ENCODE data around the gene ABCE1.

ABCE1 gene

DNA sequence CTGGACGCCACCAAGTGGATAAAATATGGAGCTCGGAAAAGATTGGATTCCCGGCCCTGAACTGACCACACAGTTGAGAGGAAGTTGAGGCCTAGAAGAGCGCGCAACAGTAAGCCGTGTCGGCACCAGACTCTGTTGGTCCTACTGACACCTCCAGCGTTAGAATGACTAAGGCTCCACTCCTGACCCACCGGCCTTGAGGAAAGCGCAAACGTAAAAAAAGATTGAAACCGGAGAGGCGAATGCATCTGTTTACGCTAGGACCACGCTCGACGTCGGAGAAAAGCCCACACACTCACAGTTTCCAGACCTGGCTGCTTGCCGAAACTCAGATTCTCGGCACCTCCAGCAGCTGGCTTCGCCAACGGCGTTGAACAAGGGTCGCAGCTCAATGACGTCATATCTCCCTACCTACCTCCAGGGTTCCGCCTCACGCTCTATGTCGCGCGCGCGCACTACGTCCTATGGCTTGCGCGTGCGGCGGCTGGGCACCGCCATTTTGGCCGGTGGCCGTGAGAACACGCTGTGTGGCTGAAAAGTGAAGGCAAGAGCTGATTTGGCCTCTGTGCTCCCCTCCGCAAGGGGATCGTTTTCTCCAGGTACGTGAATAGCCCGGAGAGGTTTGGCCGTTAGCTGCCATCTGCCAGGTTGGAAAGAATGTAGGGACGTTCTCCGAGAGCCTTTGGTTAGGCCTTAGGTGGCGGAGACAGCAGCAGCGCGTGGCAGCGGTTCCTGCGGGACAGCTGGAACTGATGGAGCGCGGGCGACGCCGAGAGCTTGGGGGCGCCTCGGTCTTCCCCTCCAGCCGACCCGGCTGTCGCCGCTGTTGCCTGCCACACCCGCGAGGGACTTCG lies at the start of gene ABCE1, which contains the start of gene ANAPC10:
ABCE1 (plus strand) TSS at position 491 of the 854 bp plus-strand sequence. CDS start 6,102 bp downstream, outside the sequence.
ANAPC10 (minus strand) TSS at position 376 of the 854 bp plus-strand sequence. CDS start 2,097 bp downstream, outside the sequence.
- peak; percentile 84 to 98 (median 90) for DNase-seq

GRCh38 chr4:145048817-145049216 lies 49.3 kb upstream of the ABCE1 start:
- intact Hi-C loops (cut with DNase I): no loop called here
- no peak for DNase-seq

More for the DNA sequence above, at the start of gene ABCE1, which contains the start of gene ANAPC10:
- intact Hi-C loops (cut with DNase I): loop anchor here (2.0 kb wide), 1 partner anchor 81 kb away; no protein-coding TSS in a partner anchor

DNA sequence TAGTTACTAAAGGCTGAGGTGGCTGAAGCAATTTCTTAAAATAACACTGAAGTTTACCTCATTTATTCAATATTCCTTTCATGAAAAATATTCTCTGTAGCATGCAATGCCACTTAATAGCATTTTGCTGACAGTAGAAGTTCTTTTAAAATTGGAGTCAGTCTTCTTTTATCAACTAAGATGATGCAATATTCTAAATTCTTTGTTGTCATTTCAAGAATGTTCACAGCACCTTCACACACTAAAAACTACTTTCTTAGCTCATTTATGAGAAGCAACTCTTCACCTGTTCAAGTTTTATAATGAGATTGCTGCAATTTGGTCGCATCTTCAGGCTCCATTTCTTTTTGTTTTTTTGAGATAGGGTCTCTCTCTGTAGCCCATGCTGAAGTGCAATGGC lies 48.9 kb upstream of the ABCE1 start:
- DNase-seq: no peak
- intact Hi-C loops (cut with DNase I): no loop called here

- intact Hi-C loops (cut with DNase I): no loop called here
- no peak for DNase-seq
Measured at GRCh38 chr4:145055533-145056257, 42.4 kb upstream of the ABCE1 start.

- DNase-seq: no peak
- intact Hi-C loops (cut with DNase I): no loop called here
Measured at GRCh38 chr4:145056325-145057130, 41.6 kb upstream of the ABCE1 start.

GRCh38 chr4:145058256-145058655 lies 39.9 kb upstream of the ABCE1 start:
- intact Hi-C loops (cut with DNase I): no loop called here
- DNase-seq: no peak

GRCh38 chr4:145061318-145061920 lies 36.7 kb upstream of the ABCE1 start:
- intact Hi-C loops (cut with DNase I): loop anchor here (5.0 kb wide), 1 partner anchor 889 kb away; no protein-coding TSS in a partner anchor
- no peak for DNase-seq

DNA sequence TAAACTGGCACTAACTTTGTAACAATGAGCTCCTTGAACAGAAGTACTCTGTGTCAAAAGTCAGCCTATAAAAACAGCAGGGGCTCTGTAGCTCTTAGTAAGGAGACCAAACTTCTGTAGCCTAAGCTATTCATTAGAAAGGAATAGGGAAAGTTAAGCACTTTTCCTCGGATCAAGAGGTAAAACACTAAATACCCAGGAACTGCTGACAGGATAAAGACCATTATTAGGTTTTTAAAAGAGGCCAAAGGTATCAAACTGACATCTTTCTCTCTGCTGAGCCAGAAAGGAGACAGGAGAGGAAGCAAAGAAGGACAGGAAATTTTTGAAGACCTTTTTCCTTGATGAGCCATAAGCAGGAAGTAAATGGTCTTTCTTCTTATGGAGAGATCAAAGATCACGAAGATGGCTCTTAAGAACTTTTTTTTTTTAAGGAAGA lies 32.0 kb upstream of the ABCE1 start:
- intact Hi-C loops (cut with DNase I): no loop called here
- DNase-seq: no peak

DNA sequence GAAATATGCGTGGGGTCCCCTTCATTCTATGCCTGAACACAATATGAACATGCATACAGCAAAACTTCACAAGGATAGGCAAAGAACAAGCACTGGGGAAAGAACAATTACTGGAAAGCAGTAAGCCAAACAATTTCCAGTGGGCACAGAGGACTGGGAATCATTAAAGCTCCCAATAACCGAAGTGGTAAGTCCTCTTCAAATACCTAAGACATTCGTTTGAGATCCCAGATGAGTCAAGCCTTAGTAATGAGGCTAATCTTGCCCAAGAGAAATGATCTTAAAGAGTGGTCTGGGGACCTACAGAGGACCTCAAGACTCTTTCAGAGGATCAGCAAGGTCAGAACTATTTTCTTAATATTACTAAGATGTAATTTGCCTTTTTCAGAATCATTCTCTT lies 28.8 kb upstream of the ABCE1 start:
- intact Hi-C loops (cut with DNase I): no loop called here
- no peak for DNase-seq

- no peak for DNase-seq
- intact Hi-C loops (cut with DNase I): no loop called here
Measured at GRCh38 chr4:145071560-145071959, 26.6 kb upstream of the ABCE1 start.

GRCh38 chr4:145075742-145076468 lies 22.2 kb upstream of the ABCE1 start:
- intact Hi-C loops (cut with DNase I): no loop called here
- no peak for DNase-seq

DNA sequence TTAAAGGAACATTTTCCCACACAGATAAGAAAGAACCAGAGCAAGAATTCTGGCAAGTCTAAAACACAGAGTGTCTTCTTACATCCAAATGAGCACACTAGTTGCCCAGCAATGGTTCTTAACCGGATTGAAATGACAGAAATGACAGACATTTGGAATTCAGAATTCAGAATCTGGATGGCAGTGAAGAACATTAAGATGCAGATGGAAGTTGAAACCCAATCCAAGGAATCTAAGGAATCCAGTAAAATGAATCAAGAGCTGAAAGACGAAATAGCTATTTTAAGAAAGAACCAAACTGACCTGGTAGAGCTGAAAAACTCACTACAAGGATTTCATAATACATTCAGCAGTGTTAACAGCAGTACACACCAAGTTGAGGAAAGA lies 21.6 kb upstream of the ABCE1 start:
- no peak for DNase-seq
- intact Hi-C loops (cut with DNase I): no loop called here

GRCh38 chr4:145081756-145082155 lies 16.4 kb upstream of the ABCE1 start:
- intact Hi-C loops (cut with DNase I): no loop called here
- no peak for DNase-seq

- intact Hi-C loops (cut with DNase I): no loop called here
- DNase-seq: no peak
Measured at GRCh38 chr4:145083891-145084605, 14.1 kb upstream of the ABCE1 start.

DNA sequence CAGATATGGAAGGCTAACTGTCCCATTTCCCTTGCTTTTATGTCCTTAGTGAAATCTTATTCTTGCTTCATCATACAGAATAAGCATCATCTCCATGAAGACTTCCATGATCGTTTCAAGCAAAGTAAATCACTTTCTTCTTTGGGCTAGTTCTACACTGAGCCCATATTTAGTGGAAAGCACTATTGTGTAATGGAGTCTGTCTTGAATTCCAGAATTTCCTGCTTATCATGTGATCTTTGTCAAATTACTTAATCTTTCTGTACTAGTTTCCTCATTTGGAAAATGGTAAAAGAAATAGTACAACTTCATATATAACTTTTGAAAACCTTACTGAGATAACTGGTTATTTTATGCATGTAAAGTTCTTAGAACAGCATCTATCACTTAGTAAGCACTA lies 7.7 kb upstream of the ABCE1 start:
- intact Hi-C loops (cut with DNase I): no loop called here

DNA sequence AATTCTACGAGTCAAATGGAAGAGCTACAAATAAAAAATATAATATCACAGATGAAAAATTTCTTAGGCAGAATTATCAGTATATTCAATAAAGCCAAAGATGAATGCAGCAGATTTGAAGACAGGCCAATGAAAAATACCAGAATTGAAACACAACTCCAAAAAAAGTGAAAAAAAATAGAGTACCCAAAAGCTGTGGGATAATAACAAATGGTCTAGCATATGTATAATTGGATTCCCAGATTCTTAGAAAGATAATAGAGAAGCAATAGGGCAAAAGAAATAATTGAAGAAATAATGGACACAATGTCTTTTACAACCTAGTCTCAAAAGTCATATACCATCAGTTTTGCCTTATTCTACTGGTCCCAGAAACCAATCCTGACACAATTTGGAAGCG lies 4.5 kb upstream of the ABCE1 start:
- DNase-seq: no peak
- intact Hi-C loops (cut with DNase I): no loop called here

More for the DNA sequence above, 7.7 kb upstream of the ABCE1 start:
- no peak for DNase-seq

DNA sequence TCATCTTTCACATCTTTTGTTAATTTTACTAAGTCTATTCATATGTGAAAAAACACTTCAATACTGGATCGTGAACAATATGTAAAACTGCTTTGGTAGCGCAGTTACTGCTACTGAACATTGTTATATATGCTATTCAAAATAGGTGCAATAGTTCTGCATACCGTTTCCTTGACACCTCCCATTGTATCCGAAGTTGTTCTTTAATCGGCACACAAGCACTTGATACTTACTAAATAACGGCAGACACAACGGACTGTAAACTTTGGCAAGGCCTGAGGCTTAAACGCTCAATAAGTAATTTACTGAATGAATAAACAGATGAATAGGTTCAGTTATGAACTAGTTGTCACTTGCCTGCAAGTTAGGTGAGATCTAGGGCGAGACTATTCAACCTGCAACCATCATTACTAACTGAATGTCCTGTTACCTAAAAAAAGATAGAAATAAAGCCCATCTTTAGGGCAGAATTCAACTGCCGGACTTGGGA lies 735 bp upstream of the ABCE1 start:
- intact Hi-C loops (cut with DNase I): no loop called here
- DNase-seq: no peak

DNA sequence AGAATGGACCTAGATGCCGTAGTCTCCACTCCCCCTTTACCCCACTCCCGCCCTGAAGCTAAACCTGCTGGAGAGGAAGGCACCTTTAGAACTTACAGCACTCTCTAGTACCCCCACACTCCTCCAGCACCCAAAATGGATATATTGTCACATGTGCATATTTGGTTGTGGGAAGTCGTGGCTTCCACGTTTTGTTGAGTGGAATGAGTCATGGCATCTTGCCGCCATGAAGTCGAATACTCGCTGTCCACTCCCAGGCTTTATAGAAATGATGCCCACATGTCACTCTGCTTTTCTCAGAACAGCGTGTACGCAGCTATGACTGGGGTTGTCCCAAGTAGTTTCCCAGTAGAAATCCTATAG lies 545 bp downstream of the ABCE1 start:
- intact Hi-C loops (cut with DNase I): loop anchor here (2.0 kb wide), 1 partner anchor 80 kb away; no protein-coding TSS in a partner anchor
- peak in 3 of 10 donors; percentile 7 to 66 (median 10) for DNase-seq

DNA sequence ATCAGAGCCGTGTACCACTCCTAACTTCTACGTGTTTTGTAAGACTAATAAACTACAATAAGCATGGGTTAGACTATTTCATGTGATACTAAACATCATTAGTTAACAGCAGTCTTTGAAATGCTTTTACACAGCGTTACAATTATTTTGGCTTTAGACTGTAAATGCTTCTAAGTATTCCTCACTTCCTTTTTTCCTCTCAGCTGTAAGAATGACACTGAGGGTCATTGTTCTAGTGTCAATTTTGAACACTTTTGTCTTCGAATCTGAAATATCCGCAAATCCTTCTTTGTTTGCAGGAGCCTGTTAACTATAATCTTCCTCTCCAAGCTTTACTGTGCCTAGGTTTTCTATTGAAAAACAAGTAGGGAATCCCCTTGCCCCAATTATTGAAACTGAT lies 1.5 kb downstream of the ABCE1 start:
- no peak for DNase-seq
- intact Hi-C loops (cut with DNase I): loop anchor here (2.0 kb wide), 1 partner anchor 79 kb away; no protein-coding TSS in a partner anchor

All from posterior cingulate gyrus (tissue), 11 donors.